Stimulated activated CD4-positive, alpha-beta T cell treated with anti-CD3 and anti-CD28 coated beads, Interleukin-12 subunit alpha, Interleukin-12 subunit beta, amount 100 ng/mL, for 4 hours (primary cell): Measurements from ENCODE around the gene TENM4.

Source experiments
- DNase-seq: peaks from one replicate; pipeline ENCODE4 v3.0.0-alpha.2; 2020

Gene TENM4

DNA sequence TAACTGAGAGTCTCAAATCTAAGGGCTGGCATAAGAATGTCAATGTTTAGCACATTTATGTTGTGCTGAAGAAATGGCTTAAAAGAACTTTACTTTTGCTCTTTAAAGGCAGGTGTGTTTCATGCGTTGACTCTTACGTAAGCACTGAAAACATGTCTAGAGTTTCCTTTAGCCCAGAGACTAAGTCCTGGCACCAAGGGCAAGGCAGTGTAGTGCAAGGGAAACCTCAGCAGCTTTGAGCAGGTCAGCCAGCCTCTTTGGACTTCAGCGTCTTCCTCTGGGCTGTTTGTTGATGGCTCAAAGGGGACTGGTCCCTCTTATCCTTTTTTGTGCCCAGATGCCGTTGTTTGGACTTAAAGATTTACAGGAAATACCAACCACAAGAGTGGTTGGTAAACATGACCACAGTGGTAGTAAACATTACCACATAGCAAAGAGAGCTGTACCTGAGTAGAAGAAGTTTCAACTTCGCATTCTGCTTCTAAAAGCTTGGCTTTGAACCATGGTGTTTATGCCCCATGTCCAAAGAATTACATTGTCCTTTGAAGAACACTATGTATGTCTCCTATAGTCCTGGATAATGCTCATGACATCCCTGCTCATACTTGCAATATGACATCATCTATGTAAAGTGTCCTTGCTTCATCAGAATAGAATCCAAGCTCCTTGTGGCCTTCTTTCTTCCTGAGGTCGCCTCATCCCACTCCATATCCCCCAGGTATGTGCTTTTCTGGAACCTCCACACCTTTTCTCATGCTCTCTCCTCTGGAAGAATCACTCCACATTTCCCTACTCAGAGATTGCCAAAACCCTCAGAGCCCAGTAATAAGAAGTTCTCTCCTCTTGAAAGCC is 23.5 kb downstream of the TENM4 start:
- no peak for DNase-seq

DNA sequence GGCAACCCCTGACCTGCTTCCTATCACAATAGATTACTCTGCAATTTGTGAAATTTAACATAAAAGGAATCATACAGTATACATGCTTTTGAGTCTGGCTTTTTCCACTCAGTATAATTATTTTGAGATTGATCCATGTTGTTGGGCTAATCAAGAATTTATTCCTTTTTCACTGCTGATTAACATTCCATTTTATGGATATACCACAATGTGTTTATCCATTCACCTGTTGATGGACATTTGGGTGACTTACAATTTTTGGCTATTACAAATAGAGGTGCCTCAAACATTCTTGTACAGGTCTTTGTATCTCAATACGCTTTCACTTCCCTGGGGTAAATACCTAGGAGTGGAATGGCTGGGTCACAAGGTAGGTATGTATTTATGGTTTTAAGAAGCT is 24.9 kb downstream of the TENM4 start:
- DNase-seq: no peak

DNA sequence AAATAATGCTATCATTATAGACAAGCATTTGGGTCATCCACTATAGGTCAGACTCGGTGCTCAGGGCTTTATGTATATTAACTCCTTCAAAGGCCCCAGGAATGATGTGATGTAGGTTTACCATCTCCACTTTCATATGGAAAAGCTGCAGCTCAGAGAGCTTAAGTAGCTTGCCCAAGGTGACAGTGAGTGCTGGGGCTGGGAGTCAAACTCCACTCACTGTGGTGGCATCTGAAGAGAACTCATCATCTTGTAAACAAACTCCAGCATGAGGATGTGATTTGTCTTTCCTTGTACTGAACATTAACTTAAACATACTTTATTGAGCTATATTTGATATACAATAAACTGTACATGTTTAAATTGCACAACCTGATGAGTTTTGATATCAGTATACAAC is 25.4 kb downstream of the TENM4 start:
- DNase-seq: no peak

DNA sequence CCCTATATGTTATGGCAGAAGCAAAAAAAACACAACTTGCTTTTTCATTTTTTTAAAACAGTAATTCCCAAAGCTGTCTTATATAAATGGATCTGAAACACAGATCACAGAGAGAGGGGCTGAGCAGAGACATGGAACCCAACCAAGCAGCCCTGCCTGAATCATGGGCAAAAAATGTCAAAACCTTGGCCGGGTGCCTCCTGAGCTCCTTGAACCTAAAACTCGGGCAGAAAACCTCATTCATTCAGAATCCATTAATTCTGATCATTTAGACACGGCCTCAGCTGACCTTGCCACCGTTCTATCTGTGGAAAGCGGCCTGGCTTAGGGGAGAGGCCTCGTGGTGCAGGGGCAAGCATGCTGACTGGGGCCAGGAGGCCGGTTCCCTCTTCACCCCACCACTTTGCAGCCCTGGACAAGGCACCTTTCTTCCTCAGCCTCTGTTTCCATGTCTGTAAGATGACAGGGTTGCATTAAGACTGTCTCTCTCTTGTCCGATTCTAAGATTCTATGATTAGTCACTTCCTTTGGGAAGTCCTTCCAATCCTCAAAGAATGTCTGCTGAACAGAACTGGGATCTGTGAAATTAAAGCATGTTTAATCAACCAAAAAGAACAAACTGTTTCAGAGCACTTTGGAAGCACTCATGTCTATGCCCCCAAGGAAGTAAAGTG is 26.0 kb downstream of the TENM4 start:
- DNase-seq: no peak

DNA sequence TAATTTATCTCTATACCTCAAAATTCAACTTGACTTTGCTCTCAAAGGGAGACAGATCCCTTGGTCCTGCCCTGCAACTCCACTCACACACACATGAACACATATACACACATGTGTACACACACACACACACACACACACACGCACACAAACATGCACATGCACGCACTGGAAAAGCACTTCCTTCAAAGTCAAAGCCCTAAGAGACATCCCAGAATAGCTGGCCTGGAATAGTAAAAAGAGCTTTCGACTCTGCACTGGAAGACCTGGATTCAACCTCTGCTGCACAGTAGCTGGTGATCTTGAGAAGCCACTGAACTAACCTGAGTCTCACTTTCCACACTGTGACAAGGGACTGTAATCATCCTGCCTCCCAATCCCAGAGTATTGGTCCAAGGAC is 26.8 kb downstream of the TENM4 start:
- DNase-seq: no peak

DNA sequence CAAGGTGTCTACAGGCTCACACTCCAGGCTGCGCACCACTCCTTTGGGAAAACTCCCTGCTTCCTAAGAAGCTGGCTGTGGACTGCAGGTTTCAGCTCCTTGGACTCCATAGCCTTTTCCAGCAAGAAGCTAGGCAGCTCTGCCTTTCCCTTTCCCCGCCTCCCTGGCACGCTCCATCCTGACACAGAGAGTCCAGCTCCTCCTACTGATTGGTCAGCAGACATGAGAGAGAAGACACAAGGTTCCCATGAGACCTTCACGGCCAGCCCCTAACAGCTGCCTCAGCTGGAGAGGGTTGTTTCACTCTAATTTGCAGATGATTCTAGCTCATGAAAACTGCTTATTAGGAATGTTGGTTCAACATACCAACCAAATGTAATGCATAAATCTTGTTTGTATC is 27.6 kb downstream of the TENM4 start:
- no peak for DNase-seq

DNA sequence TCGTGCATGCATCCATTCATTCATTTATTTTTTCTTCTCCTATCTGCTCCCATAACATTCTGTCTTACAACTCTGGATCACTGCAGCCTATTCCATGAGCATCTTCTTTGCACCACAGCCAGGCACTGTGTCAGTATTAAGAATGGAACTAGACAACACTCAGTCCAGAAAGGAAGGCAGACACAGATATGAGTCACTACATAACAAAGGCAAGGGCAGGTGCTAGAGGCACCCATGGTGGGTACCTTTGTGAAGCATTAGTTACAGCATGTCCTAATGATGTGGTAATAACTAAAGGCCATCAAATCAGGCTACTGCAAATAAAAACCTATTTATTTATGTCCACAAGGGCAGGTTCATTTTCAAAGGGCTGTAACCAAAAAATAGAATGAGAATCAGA is 28.1 kb downstream of the TENM4 start:
- DNase-seq: no peak

DNA sequence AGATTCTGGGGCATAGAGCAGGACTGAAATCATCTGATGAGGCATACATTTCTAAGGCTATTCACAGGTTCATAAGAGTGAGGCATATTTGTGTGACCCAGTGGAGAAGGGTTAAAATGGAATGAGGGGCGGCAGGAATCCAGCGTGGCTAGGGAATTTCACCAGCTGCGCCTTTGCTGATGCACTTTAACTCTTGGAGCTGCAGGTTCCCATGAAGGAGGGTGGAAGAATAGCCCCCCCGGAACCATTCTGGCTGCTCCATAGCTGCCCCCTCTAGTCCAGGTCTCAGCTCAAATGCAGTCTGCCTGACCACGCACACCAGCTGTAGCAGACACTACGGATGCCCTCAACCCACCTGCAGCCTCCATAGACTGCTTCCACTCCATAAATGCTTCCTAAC is 31.5 kb downstream of the TENM4 start:
- DNase-seq: no peak

DNA sequence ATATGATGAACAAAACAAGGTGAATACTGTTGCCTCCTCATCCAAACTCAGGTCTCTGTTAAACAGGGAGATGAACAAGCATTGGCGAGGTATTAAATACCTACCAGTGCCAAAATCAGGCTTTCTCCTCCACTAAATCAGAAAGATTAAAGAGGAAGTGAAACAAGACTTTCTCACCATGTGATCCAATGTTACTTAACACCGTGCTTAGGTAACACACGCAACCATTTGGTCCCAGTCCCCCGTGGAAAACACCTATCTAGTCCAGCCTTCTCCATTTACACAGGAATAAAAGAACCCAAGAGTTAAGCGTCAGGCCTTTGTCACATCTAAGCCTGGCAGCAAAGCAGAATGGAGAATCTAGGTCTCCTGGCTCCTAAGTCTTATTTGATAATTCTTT is 34.5 kb downstream of the TENM4 start:
- DNase-seq: no peak

DNA sequence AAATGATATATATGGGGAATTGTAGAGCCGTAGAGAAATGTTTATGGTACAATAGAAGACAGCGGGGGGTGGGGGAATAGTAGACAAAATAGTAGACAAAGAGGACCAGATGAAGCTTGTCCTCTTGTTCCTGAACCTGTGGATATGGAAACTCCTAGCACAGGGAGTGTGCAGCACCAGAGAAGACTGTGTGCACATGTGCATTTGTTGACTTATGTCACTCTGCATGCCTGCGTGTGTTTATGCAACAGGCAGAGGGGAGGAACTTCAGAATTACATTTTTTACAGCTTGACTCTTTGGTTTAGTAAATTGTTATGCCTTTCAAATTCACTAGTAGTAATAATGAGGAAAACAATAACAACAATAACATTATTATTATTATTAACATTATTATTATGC is 36.0 kb downstream of the TENM4 start:
- no peak for DNase-seq

DNA sequence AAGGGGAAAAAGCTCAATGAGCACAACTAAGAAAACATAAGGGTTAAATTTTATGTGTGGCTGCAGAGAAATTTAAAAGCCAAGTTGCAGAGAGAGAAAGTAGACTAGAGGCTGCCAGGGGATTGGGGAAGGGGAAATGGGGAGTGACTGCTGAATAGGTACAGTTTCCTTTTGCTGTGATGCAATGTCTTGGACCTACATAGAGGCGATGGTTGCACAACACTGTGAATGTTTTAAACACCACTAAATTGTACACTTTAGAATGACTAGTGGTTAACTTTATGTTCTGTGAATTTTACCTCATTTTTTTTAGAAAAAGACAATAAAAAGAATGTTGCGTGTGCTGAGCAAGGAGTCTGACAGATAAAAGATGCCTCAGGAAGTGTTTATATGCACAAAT is 36.5 kb downstream of the TENM4 start:
- DNase-seq: no peak

DNA sequence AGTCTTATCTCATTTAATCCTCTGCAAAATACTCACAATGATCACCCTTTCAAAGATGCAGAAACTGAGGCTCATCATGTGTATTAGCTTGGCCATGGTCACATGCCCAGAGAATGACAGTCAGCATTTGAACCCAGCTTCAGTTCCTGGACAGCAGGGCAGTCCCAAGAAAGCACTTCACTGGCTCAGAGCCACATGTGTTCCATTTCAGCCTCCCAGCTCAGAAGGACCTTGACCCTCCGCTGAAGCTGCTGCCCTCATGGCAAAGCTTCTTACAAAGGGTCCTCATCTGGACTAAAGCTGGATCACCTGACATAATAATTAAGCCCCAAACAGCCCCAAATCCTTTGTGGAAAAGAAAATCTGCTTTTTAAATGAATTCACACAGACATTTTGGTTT is 37.0 kb downstream of the TENM4 start:
- DNase-seq: no peak

DNA sequence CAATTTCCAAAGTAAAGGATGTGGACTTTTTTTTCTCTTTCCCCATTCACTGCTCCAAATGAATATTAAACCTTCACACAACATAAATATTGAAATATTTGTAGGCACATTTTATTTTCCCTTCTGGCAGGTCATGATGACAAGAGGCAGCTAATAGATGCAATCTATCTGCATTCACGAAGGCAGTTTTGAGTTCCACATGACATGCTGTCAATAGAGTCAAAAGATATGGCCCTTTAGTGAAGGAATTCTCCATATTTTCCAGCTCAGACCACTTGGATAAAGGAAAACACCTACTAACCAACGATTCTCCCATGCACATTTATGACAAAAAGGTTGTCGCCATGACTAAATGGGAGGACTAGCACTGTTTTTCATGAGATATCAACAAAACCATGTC is 37.9 kb downstream of the TENM4 start:
- DNase-seq: no peak

DNA sequence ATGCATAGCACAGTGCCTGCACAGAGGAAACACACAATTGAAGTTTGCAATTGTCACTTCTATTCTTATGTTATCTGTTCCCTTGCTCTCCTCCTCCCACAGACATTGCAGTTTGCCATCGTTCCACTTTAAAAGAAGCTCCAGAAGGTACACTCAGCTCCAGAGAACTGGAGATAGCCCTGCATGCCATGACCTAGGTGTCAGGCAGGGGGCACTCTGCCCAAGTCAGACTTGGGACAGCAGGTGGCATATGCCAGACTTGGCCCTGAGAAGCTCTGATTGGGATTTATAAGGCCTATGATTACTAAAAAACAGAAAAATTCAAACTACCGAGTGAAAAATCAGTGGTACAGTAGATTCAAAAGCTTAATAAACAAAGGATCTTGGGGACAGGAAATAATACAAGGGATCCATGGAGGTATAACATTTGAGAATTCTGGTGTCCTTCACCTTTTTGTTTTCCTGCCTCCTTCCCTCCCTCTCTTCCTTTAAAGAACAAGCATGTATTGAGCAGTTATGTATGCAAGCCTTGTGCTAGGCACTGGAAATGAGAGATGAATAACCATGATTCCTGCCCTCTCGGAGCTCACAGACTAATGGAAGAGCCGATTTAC is 40.0 kb downstream of the TENM4 start:
- no peak for DNase-seq

DNA sequence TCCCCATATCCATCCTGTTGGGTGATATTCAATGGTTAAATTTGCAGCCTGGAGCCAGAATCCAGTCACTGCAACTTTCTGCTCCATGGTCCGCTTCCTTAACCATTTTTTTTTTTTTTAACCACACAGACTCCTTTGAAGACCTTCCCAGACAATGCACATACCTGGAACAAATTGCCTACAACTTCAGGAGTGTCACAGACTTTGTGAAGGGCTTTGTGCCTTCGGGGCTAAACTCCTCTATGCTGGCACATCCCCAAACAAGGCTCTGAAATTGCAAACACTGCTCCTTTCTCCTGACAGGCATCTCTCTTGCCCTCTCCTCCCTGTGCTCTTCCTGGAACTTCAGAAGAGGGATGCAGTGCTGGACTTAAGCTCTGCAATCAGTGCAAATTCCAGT is 40.6 kb downstream of the TENM4 start:
- no peak for DNase-seq

DNA sequence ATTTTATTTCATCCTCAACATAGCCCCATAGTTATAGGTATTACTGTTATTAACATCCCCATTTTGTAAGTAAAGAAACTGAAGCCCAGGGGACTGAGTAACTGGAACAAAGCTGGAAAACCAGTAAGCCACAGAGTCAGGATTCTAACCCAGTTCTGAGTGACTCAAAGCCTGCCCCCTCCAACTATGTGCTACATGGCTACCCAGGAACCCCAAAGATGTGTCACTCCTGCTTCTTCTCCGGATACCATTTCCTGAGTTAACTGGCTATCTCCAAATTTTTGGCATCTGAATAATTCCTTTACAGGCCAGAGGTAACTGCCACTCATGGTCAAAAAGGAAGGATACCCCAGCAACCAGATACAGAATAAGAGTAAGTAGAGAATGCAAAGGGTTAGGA is 43.6 kb downstream of the TENM4 start:
- DNase-seq: no peak

DNA sequence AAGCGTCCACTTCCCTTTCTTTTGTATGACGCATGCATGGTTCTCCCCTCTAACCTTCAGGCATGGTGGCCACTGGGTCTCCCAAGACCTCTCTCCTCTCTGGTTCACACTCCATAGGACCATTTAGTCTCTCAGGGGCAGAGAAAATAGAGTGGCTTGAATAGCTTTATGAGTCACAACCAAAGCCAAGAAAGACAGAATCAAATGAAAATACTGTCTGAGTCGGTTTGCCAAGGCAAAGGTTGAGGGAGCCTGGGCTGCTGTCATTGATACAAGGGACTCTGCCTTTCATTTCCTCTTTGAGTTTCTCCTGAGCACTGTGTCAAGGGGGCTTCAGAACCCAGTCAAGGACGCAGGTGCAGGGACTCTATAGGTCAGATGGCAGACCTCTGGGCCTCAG is 44.2 kb downstream of the TENM4 start:
- no peak for DNase-seq

DNA sequence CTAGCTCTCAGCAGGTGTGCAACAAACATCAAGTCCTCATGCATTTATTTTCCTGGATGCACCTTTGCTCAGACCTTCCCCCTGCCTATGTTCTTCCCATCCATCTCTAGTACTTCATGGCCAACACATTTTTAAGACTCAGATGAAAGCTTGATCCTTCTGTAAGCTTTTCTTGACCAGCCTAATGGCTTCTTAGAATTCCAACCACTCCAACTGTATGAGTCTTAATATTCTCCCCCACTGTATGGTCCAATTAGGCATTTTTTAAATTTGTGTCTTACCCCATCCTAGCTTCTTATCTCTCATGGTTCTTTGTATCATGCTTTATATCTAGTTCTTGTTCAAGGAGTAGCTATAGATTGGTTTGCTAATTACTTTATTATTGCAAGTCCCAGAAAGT is 44.8 kb downstream of the TENM4 start:
- no peak for DNase-seq

DNA sequence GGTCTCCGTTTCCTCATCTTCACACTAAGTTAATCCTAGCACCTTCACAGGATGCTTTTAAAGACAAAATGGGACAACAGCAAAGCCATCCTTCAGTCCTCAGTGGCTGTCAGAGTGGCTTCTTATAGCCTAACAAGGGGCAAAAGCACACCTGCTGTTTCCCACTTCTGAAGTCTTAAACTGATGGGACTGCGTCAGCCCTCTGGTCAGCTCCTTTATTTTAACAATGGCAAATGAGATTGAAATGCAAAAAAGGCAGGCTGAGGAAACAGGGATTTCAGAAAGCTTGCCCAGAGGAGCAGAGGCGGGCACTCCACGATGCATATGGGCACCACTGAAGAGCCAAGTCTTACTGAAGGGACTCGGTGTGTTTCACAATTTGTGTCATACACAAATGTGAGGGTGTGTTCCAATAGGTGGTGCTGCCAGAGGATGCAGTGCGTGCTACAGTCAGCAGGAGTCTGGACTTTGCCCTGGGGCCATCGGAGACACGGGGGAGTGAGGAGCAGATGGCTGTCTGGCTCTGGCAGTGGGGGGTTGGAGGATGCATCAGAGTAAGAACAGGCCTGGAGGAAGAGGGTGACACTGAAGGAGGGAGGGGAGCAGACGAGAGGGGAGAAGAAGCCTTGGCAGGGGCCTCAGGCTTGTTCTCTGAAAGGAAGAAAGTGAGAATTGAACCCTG is 47.3 kb downstream of the TENM4 start:
- DNase-seq: no peak

DNA sequence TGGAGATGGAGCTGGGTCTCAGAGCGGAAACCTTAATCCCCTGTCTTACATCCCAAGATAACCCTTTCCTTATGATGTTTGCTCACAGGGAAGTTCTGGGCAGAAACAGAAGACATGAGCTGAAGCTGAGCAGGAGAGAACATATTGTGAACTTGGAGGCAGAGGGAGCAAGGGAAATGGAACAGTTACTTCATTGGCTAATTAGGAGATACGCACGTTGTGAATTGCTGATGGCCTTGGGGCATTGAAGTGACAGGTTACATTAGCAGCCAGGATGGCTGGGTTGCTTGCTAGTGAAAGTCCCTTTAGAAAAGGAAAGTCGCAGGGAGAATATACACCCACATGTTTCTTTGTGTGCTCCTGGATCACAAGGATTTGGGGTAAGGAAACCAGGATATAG is 48.7 kb downstream of the TENM4 start:
- DNase-seq: no peak

DNA sequence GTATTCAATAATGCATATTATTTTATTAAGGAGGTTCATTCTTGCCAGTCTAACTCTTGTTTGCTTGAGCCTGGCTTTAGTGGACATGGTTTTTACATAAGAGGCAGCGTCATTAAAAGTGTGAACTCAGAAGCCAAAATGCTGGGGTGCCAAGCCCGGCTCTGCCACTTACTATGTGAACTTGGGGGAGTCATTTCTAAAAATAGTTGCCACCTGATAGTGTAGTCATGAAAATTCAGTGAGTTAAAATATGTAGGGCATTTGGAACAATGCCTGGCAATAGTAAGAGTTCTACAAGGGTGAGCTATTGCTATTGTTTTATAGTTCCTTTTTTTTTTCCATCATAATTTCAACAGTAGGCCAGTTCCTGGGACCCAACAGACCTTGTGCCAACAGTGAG is 49.9 kb downstream of the TENM4 start:
- no peak for DNase-seq

DNA sequence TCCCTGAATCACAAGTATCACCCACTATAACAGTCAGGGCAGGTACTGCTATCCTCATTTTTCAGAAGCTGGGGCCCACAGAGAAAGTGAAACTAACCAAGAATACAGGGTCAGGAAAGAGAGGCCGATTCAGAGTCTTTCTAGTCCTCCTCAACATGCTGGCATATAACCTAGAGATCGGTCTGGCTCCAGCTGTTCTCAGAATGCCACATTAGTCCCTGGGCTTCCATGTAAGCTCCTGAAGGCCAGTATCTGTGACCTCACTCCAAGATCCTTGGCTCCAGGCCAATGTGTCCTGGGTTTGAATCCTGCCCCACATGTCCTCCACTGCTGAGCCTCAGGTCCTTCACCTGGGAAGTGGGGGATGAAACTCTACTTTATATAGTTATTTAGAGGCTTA is 50.4 kb downstream of the TENM4 start:
- DNase-seq: no peak

DNA sequence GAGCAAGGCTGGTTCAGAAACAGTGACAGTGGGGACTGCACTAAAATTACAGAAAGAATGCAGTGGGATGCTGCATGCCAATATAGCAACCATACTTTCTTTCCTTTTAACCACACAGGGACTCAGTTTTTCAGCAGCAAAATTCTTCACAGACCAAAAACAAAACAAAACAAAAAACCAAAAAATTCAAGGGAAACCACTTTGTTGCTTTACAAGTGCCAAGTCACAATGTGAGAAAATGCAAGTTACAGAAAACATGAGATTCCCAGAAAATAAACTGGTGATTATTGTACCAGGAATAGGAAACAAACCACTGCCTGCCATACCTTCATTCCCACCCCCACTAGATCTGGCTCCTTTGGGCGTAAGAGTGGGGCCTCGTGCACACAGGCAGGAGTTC is 52.6 kb downstream of the TENM4 start:
- DNase-seq: no peak

DNA sequence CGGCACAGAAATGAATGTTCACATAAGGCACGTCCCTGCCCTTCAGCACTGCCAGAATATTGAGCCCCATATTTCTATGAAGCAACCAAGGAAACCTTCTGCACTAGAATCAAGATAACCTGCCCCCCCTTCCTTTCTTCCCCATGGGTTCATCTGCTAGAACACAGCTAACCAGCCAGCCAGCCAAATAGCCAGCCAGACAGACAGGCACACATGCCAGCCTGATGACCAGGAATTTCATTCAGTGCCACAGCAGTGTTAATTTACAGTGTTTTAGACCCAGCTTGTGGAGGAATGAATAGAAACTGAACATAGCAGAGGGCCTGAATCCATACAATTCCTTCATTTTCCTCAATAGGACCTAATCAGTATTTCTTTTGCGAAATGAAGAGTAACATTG is 57.0 kb downstream of the TENM4 start:
- DNase-seq: no peak
